Adrenal gland (tissue), 5 donors: ENCODE measurements around the gene PMVK.

Experiments
- CTCF ChIP-seq, 6 experiments: fragments of 450-650 bp in 4 of 6; fragments of 200-600 bp in 2 of 6; sonication (generic) in 1 of 6; IDR thresholded peaks; 1 replicate in 5 of 6; 2 replicates in 1 of 6; pipeline versions ENCODE4 v1.5.1 to v1.8.0; 2016 to 2021; ENCODE audit warnings: antibody characterized with exemption in 6 of 6, mild to moderate bottlenecking in 2 of 6, moderate library complexity in 1 of 6
- POLR2A ChIP-seq, 2 donors: fragments of 450-650 bp; IDR thresholded peaks; one replicate each; pipeline ENCODE4 v1.6.1; 2017; ENCODE audit warnings: antibody characterized with exemption in 2 of 2, mild to moderate bottlenecking in 2 of 2, moderate library complexity in 1 of 2
- donor health status: DM: no; HTN: no; CAD: no.

DNA sequence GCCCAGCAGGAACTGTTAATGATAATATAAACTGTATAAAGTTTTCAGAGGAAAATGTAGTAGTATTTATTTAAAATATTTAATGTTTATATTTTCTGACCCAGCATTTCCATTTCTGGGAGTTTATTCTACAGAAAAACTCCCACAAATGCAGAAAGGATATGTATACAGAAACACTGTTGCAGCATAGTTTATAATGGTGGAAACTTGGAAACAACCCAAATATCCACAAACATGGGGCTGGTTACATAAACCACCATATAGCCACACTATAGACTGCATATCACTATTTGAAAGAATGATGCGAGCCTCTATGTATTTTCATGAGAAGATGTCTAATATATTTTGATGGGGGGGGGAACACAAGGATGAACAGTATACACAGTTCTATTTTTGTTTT lies 34.9 kb downstream of the PMVK start:
- TF ChIP-seq CTCF (IDR thresholded peaks at IDR 0.05) (no peak), POLR2A (IDR thresholded peaks at IDR 0.05) (no peak)
